Lower leg skin (tissue), 4 donors: Measurements from ENCODE around the gene INAVA. TPM values are rescaled to one million over a fixed set of nuclear protein-coding genes. Genes with fewer than 3 reads are reported as not detected.

Experiments used
- DNase-seq, 2 donors: peaks; one replicate each; pipeline ENCODE4 v3.0.0-alpha.2; 2019; ENCODE audit warnings: low spot score in 2 of 2
- H3K4me3 ChIP-seq: fragments of 200-600 bp; sonication (generic); 2 replicates; pipeline ENCODE4 v1.5.1; 2017; ENCODE audit warnings: mild to moderate bottlenecking, low read depth; ENCODE audit not compliant: poor library complexity, severe bottlenecking
- POLR2A ChIP-seq, 2 donors: fragments of 450-650 bp; IDR thresholded peaks; one replicate each; pipeline ENCODE4 v1.6.1; 2016 to 2017; ENCODE audit warnings: antibody characterized with exemption in 2 of 2, mild to moderate bottlenecking in 1 of 2, moderate library complexity in 1 of 2
- WGBS, 2 donors: methylation state at CpG; one replicate each; pipeline ENCODE4 v1.1.5; 2018; 5-methylcytosine and 5-hydroxymethylcytosine counted together
- intact Hi-C: fragments of 100-400 bp; cut with DNase I; formaldehyde crosslinking; loops from one replicate; pipeline ENCODE4 v1.15.0; 2023; ENCODE audit warnings: low total_unique reads
- total RNA-seq, 4 donors: library from RNA; depleted of rRNA; stranded (reverse); fragments of >200 nt; gene quantifications; one replicate each; pipeline ENCODE4 v1.1.0, GENCODE V29; 2016
- TF ChIP-seq, protein P1 (sequence below), 3 donors: fragments of 450-650 bp; IDR thresholded peaks; one replicate each; pipeline ENCODE4 v1.5.1; 2016; ENCODE audit warnings: antibody characterized with exemption in 3 of 3, mild to moderate bottlenecking in 3 of 3, moderate library complexity in 2 of 3

Gene INAVA
- total RNA-seq, 4 donors from 2014 or later: 108 to 176 (median 145) TPM

DNA sequence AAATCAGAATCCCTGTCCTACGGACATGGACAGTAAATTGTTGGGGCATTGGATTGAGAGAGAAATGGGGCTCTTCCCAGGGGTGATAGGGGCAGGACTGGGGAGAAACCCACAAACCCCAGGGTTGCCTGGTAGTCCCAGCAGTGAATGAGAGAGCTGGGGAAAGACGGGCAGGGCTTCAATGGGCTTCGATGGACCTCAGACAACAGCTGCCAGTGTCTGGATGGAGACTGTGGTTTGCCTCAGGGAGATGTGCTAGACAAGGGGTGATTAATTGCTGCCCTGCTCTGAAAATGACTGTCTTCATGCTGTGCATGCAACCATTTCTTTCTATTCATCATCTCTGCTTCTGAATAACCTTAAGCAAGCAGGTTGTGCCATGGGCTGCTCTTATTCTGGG lies 14.5 kb upstream of the INAVA start:
- WGBS, 2 donors: 57 to 79% methylated on average over 3 of the region's 3 CpGs
- DNase-seq: peak; percentile 10 to 39
- no peak overlapping the region for H3K4me3 ChIP-seq
- TF ChIP-seq, protein P1, sequence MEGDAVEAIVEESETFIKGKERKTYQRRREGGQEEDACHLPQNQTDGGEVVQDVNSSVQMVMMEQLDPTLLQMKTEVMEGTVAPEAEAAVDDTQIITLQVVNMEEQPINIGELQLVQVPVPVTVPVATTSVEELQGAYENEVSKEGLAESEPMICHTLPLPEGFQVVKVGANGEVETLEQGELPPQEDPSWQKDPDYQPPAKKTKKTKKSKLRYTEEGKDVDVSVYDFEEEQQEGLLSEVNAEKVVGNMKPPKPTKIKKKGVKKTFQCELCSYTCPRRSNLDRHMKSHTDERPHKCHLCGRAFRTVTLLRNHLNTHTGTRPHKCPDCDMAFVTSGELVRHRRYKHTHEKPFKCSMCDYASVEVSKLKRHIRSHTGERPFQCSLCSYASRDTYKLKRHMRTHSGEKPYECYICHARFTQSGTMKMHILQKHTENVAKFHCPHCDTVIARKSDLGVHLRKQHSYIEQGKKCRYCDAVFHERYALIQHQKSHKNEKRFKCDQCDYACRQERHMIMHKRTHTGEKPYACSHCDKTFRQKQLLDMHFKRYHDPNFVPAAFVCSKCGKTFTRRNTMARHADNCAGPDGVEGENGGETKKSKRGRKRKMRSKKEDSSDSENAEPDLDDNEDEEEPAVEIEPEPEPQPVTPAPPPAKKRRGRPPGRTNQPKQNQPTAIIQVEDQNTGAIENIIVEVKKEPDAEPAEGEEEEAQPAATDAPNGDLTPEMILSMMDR (IDR thresholded peaks at IDR 0.05): no peak
- no peak for TF ChIP-seq POLR2A (IDR thresholded peaks at IDR 0.05)
- intact Hi-C loops: no loop called here

DNA sequence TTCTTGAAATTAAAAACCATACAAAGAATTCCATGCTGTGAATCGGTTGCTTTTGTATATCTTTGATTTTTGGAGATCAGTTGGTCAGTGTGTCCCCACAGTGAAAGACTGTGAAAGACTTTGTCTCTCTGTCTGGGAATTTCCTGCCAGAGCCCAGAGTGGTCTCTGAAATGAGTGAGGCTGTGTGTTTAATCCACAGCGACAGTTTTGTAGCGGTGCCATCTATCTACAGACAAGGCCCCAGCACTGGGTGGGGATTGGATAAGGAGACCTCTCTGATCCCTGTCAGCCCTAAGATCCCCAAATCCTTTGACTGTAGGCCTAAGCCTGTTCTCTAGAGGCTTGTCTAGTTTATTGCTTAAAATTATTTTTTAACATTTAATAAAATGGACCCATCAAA lies 11.6 kb upstream of the INAVA start:
- no peak overlapping the region for H3K4me3 ChIP-seq
- intact Hi-C loops: no loop called here
- no peak for TF ChIP-seq POLR2A (IDR thresholded peaks at IDR 0.05)
- TF ChIP-seq, protein P1 (IDR thresholded peaks at IDR 0.05): no peak
- 83 to 97% methylated on average over 3 of the region's 3 CpGs for WGBS, 2 donors
- peak in 1 of 2 donors; percentile 58 for DNase-seq

DNA sequence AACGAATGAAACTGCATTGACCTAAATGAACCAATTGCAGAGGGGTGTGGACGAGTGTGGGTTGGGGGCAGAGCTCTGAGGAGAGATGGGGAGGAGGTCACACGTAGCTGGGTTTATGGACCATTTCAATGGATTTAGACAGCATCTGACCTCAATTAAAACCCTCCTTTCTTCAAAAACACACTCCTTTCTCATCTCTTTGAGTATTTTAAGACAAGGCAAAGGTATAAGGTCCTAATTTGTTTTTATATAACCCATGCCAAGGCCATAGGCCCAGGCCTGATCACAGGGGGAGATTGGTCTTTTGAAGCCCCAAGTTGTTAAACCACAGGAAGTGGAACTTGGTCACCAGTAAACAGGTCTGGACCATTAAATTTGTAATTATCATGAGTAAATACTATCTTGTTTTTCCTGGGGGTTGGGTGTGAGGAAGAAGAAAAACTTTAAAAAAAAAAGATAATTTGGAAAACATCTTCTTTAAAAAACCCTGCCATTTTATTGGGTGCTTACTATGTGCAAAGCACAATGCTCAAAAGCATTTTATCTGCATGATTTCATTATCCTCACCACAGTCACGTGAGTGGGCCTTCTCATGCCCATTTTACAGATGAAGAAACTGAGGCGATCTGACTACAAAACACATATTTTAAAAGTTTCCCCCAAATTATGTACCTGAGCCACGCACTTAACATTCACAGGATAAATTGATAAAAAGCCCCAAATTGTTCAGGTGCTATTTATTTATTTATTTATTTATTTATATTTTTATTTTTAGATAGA lies 8.9 kb upstream of the INAVA start:
- intact Hi-C loops: no loop called here
- TF ChIP-seq, protein P1 (IDR thresholded peaks at IDR 0.05): no peak
- no peak for TF ChIP-seq POLR2A (IDR thresholded peaks at IDR 0.05)
- H3K4me3 ChIP-seq: no peak overlapping the region
- DNase-seq: peak in 1 of 2 donors; percentile 6
- 92 to 95% methylated on average over 6 of the region's 6 CpGs for WGBS, 2 donors

DNA sequence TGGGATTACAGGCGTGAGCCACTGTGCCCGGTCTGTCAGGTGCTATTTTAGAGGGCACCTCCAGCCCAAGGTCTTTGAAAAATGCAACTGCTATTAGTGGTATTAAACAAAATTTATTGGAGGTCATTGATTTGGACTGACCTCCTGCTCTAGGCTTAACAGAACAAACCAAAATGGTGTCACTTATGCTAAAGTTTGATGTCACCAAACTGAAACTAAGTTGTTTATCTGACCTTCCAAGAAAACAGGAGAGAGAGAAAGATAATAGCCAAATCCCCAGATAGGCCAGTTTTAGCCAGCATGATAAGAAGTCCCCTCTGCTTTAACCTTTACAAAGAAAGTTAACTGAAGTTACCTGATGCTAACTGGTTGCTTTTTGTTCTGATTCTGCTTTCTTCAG lies 8.1 kb upstream of the INAVA start:
- intact Hi-C loops: no loop called here
- no peak overlapping the region for H3K4me3 ChIP-seq
- TF ChIP-seq, protein P1 (IDR thresholded peaks at IDR 0.05): no peak
- no peak for TF ChIP-seq POLR2A (IDR thresholded peaks at IDR 0.05)
- no peak for DNase-seq
- WGBS, 2 donors: 92 to 96% methylated on average over 2 of the region's 2 CpGs

DNA sequence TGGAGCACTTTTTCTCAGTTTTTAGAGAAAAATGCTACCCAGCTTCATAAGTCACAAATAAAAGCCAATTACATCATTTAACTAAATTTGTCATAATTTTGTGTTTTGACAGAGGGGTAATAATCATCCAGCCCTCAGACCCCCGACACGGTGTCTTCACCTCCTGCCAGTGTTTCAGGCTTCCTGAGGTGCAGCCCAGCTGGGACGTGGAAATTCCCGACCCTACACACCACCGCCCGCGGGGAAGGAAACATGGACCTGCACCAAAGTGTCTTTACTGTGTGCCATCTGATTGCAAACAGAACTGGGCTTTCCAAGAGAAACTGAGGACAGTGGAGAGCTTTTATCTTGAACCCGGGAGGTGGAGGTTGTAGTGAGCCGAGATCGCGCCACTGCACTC lies 7.7 kb upstream of the INAVA start:
- no peak overlapping the region for H3K4me3 ChIP-seq
- intact Hi-C loops: no loop called here

More for the DNA sequence above, 7.7 kb upstream of the INAVA start:
- 59 to 79% methylated on average over 11 of the region's 11 CpGs for WGBS, 2 donors
- no peak for DNase-seq
- TF ChIP-seq, protein P1 (IDR thresholded peaks at IDR 0.05): no peak
- TF ChIP-seq POLR2A (IDR thresholded peaks at IDR 0.05): no peak
